WTC11 (cell line): Measurements from ENCODE around the gene TUBB4B. TPM values are rescaled to one million over a fixed set of nuclear protein-coding genes. Genes with fewer than 3 reads are reported as not detected.
A peak's percentile ranks its signal among the peaks of the same experiment; 100 is the strongest.

Source experiments
- ATAC-seq: fragments of 200-7000 bp; cut with Tn5 transposase; 2 replicates; pipeline ENCODE4 v1.10.0; 2021; ENCODE audit warnings: mild to moderate bottlenecking, moderate library complexity
- CTCF ChIA-PET: fragments of 300-600 bp; sonication (Branson Sonifier 250); formaldehyde crosslinking; loops from one replicate; lab custom pipeline; 2021; ENCODE audit warnings: antibody characterized with exemption; lab: Charles Lee
- POLR2A ChIA-PET: fragments of 350-600 bp; sonication (Branson Sonifier 250); formaldehyde crosslinking; loops from one replicate; lab custom pipeline; 2021; ENCODE audit warnings: antibody characterized with exemption; lab: Charles Lee
- DNase-seq: peaks from one replicate; pipeline ENCODE4 v3.0.0; 2021; ENCODE audit warnings: low spot score
- H3K27ac Mint-ChIP-seq: 2 replicates; pipeline ENCODE4 v1.8.0; 2021; ENCODE audit warnings: mixed read lengths
- H3K27me3 Mint-ChIP-seq: 2 replicates; pipeline ENCODE4 v1.8.0; 2021; ENCODE audit warnings: low read depth, mild to moderate bottlenecking, moderate library complexity, mixed read lengths
- H3K36me3 Mint-ChIP-seq: 2 replicates; pipeline ENCODE4 v1.8.0; 2021; ENCODE audit warnings: mixed read lengths
- H3K4me1 Mint-ChIP-seq: 2 replicates; pipeline ENCODE4 v1.8.0; 2022; ENCODE audit warnings: mixed read lengths
- H3K4me3 Mint-ChIP-seq: 2 replicates; pipeline ENCODE4 v1.8.0; 2021; ENCODE audit warnings: mild to moderate bottlenecking, moderate library complexity, mixed read lengths
- H3K9me3 Mint-ChIP-seq: 2 replicates; pipeline ENCODE4 v1.8.0; 2021; ENCODE audit warnings: mixed read lengths
- CBFB ChIP-seq: sonication (generic); formaldehyde crosslinking; IDR thresholded peaks from 2 replicates; pipeline ENCODE4 v1.8.1; 2022; ENCODE audit warnings: mild to moderate bottlenecking, low read depth, missing genetic modification reagents
- ETV6 ChIP-seq: sonication (generic); formaldehyde crosslinking; IDR thresholded peaks from 2 replicates; pipeline ENCODE4 v1.8.1; 2022; ENCODE audit warnings: mild to moderate bottlenecking, missing genetic modification reagents
- FOXP1 ChIP-seq: sonication (generic); formaldehyde crosslinking; IDR thresholded peaks from 2 replicates; pipeline ENCODE4 v1.8.0; 2022; ENCODE audit warnings: missing genetic modification reagents, mild to moderate bottlenecking, moderate library complexity, borderline replicate concordance
- GABPB1 ChIP-seq: sonication (generic); formaldehyde crosslinking; IDR thresholded peaks from 2 replicates; pipeline ENCODE4 v1.8.1; 2023; ENCODE audit warnings: mild to moderate bottlenecking, missing genetic modification reagents
- HMGA2 ChIP-seq: fragments of 250-450 bp; sonication (Bioruptor Pico); IDR thresholded peaks from 2 replicates; pipeline ENCODE4 v1.4.0; 2021; ENCODE audit warnings: mild to moderate bottlenecking, moderate library complexity
- JUN ChIP-seq: sonication (generic); formaldehyde crosslinking; IDR thresholded peaks from 2 replicates; pipeline ENCODE4 v1.8.0; 2023; ENCODE audit warnings: mild to moderate bottlenecking, missing genetic modification reagents
- MAX ChIP-seq: sonication (generic); formaldehyde crosslinking; IDR thresholded peaks from 2 replicates; pipeline ENCODE4 v1.8.0; 2022; ENCODE audit warnings: mild to moderate bottlenecking, missing genetic modification reagents
- OVOL2 ChIP-seq: fragments of 250-450 bp; sonication (Bioruptor Pico); IDR thresholded peaks from 2 replicates; pipeline ENCODE4 v1.9.0; 2021; ENCODE audit warnings: mild to moderate bottlenecking, borderline replicate concordance
- RELA ChIP-seq: sonication (generic); formaldehyde crosslinking; IDR thresholded peaks from 2 replicates; pipeline ENCODE4 v1.8.1; 2022; ENCODE audit warnings: missing genetic modification reagents, mild to moderate bottlenecking, borderline replicate concordance
- SP1 ChIP-seq: sonication (generic); formaldehyde crosslinking; conservative IDR thresholded peaks from 2 replicates; pipeline ENCODE4 v1.8.1; 2022; ENCODE audit warnings: missing genetic modification reagents
- ZNF121 ChIP-seq: sonication (generic); formaldehyde crosslinking; IDR thresholded peaks from 2 replicates; pipeline ENCODE4 v1.8.0; 2023; ENCODE audit warnings: missing genetic modification reagents
- ZNF317 ChIP-seq: sonication (generic); formaldehyde crosslinking; IDR thresholded peaks from 2 replicates; pipeline ENCODE4 v1.8.1; 2023; ENCODE audit warnings: low read depth, mild to moderate bottlenecking, moderate library complexity, missing genetic modification reagents, borderline replicate concordance
- ZNF423 ChIP-seq: fragments of 250-450 bp; sonication (Bioruptor Pico); IDR thresholded peaks from 2 replicates; pipeline ENCODE4 v2.1.2; 2022; ENCODE audit warnings: mild to moderate bottlenecking, moderate library complexity
- total RNA-seq: library from RNA; stranded (reverse); gene quantifications from 3 replicates; pipeline ENCODE4 v1.2.3, GENCODE V29; 2021
- TF ChIP-seq, protein P1 (sequence below): sonication (generic); formaldehyde crosslinking; IDR thresholded peaks from 2 replicates; pipeline ENCODE4 v1.8.1; 2022; ENCODE audit warnings: low read depth, missing genetic modification reagents, borderline replicate concordance
- TF ChIP-seq, protein P2 (sequence below): sonication (generic); formaldehyde crosslinking; IDR thresholded peaks from 2 replicates; pipeline ENCODE4 v1.8.1; 2023; ENCODE audit warnings: mild to moderate bottlenecking, moderate library complexity, missing genetic modification reagents
- TF ChIP-seq, protein P3 (sequence below): sonication (generic); formaldehyde crosslinking; IDR thresholded peaks from 2 replicates; pipeline ENCODE4 v1.8.1; 2022; ENCODE audit warnings: mild to moderate bottlenecking, moderate library complexity, missing genetic modification reagents

The TUBB4B gene
- total RNA-seq, 1 experiment from 2014 or later: 375 TPM

- Mint-ChIP-seq H3K9me3 (no peaks in the 10 kb centered on the region), H3K4me1 (peaks cover 25% of the 10 kb centered on the region), H3K4me3 (peak within 1 kb of the TSS; percentile 62), H3K27ac (peak within 1 kb of the TSS; percentile 90), H3K27me3 (peaks cover 8% of the 10 kb centered on the region), H3K36me3 (no peaks in the 10 kb centered on the region)
- TF ChIP-seq, protein P1, sequence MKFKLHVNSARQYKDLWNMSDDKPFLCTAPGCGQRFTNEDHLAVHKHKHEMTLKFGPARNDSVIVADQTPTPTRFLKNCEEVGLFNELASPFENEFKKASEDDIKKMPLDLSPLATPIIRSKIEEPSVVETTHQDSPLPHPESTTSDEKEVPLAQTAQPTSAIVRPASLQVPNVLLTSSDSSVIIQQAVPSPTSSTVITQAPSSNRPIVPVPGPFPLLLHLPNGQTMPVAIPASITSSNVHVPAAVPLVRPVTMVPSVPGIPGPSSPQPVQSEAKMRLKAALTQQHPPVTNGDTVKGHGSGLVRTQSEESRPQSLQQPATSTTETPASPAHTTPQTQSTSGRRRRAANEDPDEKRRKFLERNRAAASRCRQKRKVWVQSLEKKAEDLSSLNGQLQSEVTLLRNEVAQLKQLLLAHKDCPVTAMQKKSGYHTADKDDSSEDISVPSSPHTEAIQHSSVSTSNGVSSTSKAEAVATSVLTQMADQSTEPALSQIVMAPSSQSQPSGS (CRISPR knock-in tag): no peak
- peak; percentile 44; the same call in 1 of the 2 replicates for TF ChIP-seq SP1 (CRISPR knock-in tag)
- peak; percentile 92; the same call in 1 of the 2 replicates for TF ChIP-seq ETV6
- peak; percentile 48 for TF ChIP-seq GABPB1 (CRISPR knock-in tag)
- TF ChIP-seq FOXP1 (CRISPR knock-in tag): peak; percentile 76; the same call in 1 of the 2 replicates
- TF ChIP-seq OVOL2 (CRISPR knock-in tag): no peak
- TF ChIP-seq, protein P2, sequence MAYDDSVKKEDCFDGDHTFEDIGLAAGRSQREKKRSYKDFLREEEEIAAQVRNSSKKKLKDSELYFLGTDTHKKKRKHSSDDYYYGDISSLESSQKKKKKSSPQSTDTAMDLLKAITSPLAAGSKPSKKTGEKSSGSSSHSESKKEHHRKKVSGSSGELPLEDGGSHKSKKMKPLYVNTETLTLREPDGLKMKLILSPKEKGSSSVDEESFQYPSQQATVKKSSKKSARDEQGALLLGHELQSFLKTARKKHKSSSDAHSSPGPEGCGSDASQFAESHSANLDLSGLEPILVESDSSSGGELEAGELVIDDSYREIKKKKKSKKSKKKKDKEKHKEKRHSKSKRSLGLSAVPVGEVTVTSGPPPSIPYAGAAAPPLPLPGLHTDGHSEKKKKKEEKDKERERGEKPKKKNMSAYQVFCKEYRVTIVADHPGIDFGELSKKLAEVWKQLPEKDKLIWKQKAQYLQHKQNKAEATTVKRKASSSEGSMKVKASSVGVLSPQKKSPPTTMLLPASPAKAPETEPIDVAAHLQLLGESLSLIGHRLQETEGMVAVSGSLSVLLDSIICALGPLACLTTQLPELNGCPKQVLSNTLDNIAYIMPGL (CRISPR knock-in tag): peak; percentile 84; the same call in 1 of the 2 replicates
- no peak for TF ChIP-seq ZNF317 (CRISPR knock-in tag)
- TF ChIP-seq RELA (CRISPR knock-in tag): peak; percentile 20; the same call in 1 of the 2 replicates
- peak; percentile 83 for TF ChIP-seq ZNF423 (CRISPR knock-in tag)
- peak; percentile 12; the same call in 1 of the 2 replicates for TF ChIP-seq MAX (CRISPR knock-in tag)
- TF ChIP-seq, protein P3, sequence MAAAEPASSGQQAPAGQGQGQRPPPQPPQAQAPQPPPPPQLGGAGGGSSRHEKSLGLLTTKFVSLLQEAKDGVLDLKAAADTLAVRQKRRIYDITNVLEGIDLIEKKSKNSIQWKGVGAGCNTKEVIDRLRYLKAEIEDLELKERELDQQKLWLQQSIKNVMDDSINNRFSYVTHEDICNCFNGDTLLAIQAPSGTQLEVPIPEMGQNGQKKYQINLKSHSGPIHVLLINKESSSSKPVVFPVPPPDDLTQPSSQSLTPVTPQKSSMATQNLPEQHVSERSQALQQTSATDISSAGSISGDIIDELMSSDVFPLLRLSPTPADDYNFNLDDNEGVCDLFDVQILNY: peak; percentile 78; the same call in 1 of the 2 replicates
- no peak for TF ChIP-seq CBFB (CRISPR knock-in tag)
- TF ChIP-seq HMGA2 (CRISPR knock-in tag): no peak
- DNase-seq (peak; percentile 76), ATAC-seq (peak; percentile 36)
- ChIA-PET CTCF (interaction anchor here (0.6 to 2.7 kb wide), 24 partner anchors 9 to 258 kb away, joined by 3 to 30 read pairs (median 4); partner anchors contain the start of genes ENTPD8, EXD3, NELFB and NOXA1), POLR2A (interaction anchor here (0.7 to 2.0 kb wide), 5 partner anchors 26 to 38 kb away, joined by 3 to 12 read pairs (median 4); partner anchors contain the start of gene TUBB4B)
These were observed 36.4 kb downstream of the TUBB4B start, which contains the start of gene TOR4A for GRCh38 chr9:137277329-137278041. TSS of gene TOR4A (plus strand) at chr9:137277726. CDS start at chr9:137278690, 964 bp downstream.

- Mint-ChIP-seq H3K4me1 (peaks cover 24% of the 10 kb centered on the region), H3K27ac (no peak overlapping the region), H3K4me3 (peak overlapping the region; percentile 62), H3K27me3 (peaks cover 15% of the 10 kb centered on the region), H3K9me3 (no peaks in the 10 kb centered on the region), H3K36me3 (no peaks in the 10 kb centered on the region)
- DNase-seq (peak; percentile 48), ATAC-seq (no peak)
- no peak for TF ChIP-seq JUN (CRISPR knock-in tag)
- TF ChIP-seq ZNF121: no peak
- CTCF ChIA-PET: interaction anchor here (0.7 to 2.7 kb wide), 14 partner anchors 9 to 231 kb away, joined by 3 to 30 read pairs (median 6); partner anchors contain the start of genes ENTPD8, EXD3, NELFB and NOXA1
- POLR2A ChIA-PET: interaction anchor here (2.0 kb wide), 1 partner anchor 38 kb away, joined by 12 read pairs; the partner anchor contains the start of gene TUBB4B
These were observed 37.1 kb downstream of the TUBB4B start for GRCh38 chr9:137278061-137278701.
